Measurements from ENCODE around the gene NARS2.

DNA sequence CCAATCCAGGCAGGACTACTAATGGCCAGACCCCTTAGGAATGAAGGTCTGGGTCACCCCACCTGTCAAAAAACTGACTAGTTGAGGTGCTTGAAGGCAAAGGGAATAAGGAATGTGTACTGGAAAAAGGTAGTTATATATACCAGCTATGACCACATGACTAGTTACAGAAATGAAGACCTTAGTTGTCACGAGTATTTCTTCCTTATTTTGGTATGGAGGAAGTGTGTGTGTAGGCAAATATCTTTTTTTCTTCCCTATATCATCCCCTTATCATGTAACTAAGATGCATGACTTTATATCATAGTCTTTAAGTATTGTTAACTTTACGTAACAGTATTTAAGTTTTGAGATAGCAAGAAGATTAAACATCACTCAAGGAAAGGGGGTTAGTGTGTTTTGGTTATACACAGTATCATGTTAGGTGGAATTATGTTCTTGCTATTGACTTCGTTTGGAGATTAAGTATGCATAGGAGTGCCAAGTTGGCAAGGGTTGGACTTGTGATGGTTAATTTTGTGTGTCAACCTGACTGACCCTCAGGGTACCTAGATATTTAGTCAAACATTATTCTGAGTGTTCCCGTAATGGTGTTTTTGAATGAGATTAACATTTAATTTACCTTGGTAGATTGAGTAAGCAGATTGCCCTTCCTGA is 38.2 kb upstream of the NARS2 start:
- TF ChIP-seq, protein P1, sequence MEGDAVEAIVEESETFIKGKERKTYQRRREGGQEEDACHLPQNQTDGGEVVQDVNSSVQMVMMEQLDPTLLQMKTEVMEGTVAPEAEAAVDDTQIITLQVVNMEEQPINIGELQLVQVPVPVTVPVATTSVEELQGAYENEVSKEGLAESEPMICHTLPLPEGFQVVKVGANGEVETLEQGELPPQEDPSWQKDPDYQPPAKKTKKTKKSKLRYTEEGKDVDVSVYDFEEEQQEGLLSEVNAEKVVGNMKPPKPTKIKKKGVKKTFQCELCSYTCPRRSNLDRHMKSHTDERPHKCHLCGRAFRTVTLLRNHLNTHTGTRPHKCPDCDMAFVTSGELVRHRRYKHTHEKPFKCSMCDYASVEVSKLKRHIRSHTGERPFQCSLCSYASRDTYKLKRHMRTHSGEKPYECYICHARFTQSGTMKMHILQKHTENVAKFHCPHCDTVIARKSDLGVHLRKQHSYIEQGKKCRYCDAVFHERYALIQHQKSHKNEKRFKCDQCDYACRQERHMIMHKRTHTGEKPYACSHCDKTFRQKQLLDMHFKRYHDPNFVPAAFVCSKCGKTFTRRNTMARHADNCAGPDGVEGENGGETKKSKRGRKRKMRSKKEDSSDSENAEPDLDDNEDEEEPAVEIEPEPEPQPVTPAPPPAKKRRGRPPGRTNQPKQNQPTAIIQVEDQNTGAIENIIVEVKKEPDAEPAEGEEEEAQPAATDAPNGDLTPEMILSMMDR (IDR thresholded peaks at IDR 0.05): no peak
- no peak for TF ChIP-seq POLR2A (IDR thresholded peaks at IDR 0.05)

Measured in thyroid gland (tissue), 4 donors.